SU-DHL-6 (cell line): ENCODE data around the gene BMP7.

ENCODE experiments used
- H2AFZ ChIP-seq: fragments of 200-600 bp; sonication (generic); 2 replicates; pipeline ENCODE4 v1.6.1; 2014; ENCODE audit warnings: low read depth, mild to moderate bottlenecking, moderate library complexity, mixed read lengths, antibody characterized with exemption, low read length; ENCODE audit not compliant: severe bottlenecking
- H3F3A ChIP-seq: fragments of 200-600 bp; shearing (Covaris generic); 2 replicates; pipeline ENCODE4 v1.6.0; 2016; ENCODE audit warnings: antibody characterized with exemption, mild to moderate bottlenecking; ENCODE audit not compliant: insufficient read depth
- H3K27ac ChIP-seq: fragments of 200-600 bp; sonication (generic); 2 replicates; pipeline ENCODE4 v1.5.1; 2016; ENCODE audit warnings: low read depth, mild to moderate bottlenecking, low read length, moderate library complexity, mixed read lengths
- H3K27me3 ChIP-seq: fragments of 200-600 bp; sonication (generic), shearing (Covaris generic); 2 replicates; pipeline ENCODE4 v1.6.0; 2014; ENCODE audit warnings: mild to moderate bottlenecking, low read length
- H3K36me3 ChIP-seq: fragments of 200-600 bp; sonication (generic); 2 replicates; pipeline ENCODE4 v1.6.1; 2014; ENCODE audit warnings: mild to moderate bottlenecking, low read length, mixed read lengths
- H3K4me2 ChIP-seq: fragments of 300-600, 200-600 bp; shearing (Covaris generic), sonication (generic); 2 replicates; pipeline ENCODE4 v1.6.0; 2014; ENCODE audit warnings: low read length, low read depth, mild to moderate bottlenecking; ENCODE audit not compliant: poor library complexity, severe bottlenecking
- H3K4me3 ChIP-seq: fragments of 200-600 bp; sonication (generic); 2 replicates; pipeline ENCODE4 v1.5.1; 2014; ENCODE audit warnings: antibody characterized with exemption, low read length, mild to moderate bottlenecking, mixed read lengths; ENCODE audit not compliant: insufficient read depth, poor library complexity, severe bottlenecking
- H3K79me2 ChIP-seq: fragments of 200-600 bp; sonication (generic); 2 replicates; pipeline ENCODE4 v1.6.1; 2014; ENCODE audit warnings: mild to moderate bottlenecking, low read length, moderate library complexity; ENCODE audit not compliant: insufficient read depth
- H3K9ac ChIP-seq: fragments of 200-600 bp; sonication (generic); 2 replicates; pipeline ENCODE4 v1.7.0; 2014; ENCODE audit warnings: mild to moderate bottlenecking, low read length
- H3K9me2 ChIP-seq: fragments of 200-600 bp; sonication (generic); replicated peaks from 2 replicates; pipeline ENCODE4 v1.6.1; 2014; ENCODE audit warnings: low read length; ENCODE audit not compliant: insufficient read depth
- H3K9me3 ChIP-seq: fragments of 200-600 bp; sonication (generic); 2 replicates; pipeline ENCODE4 v1.6.1; 2014; ENCODE audit warnings: low read length, mixed read lengths; ENCODE audit not compliant: insufficient read depth
- H4K20me1 ChIP-seq: fragments of 200-600 bp; sonication (generic); 2 replicates; pipeline ENCODE4 v1.6.1; 2014; ENCODE audit warnings: low read depth, mild to moderate bottlenecking, antibody characterized with exemption, low read length, moderate library complexity, mixed read lengths
- CTCF ChIP-seq: fragments of 200-600 bp; sonication (generic); IDR thresholded peaks from one replicate; pipeline ENCODE4 v1.5.1; 2017; ENCODE audit warnings: antibody characterized with exemption, mild to moderate bottlenecking, low read length, moderate library complexity; ENCODE audit not compliant: insufficient read depth, poor library complexity, severe bottlenecking
- EZH2phosphoT487 ChIP-seq: fragments of 200-600 bp; sonication (generic), shearing (Covaris generic); conservative IDR thresholded peaks from 2 replicates; pipeline ENCODE4 v1.6.1; 2018; ENCODE audit warnings: mild to moderate bottlenecking, antibody characterized with exemption, low read length, moderate library complexity, mixed read lengths

BMP7 gene

GRCh38 chr20:57214948-57215347 is 51.5 kb downstream of the BMP7 start:
- H3K27me3 ChIP-seq, result no peaks in the 10 kb centered on the region
- H3F3A ChIP-seq, result no peaks in the 10 kb centered on the region
- no peak overlapping the region for H3K27ac ChIP-seq
- H3K9me3 ChIP-seq, result no peaks in the 10 kb centered on the region
- TF ChIP-seq EZH2phosphoT487 (no peak), CTCF (no peak)
- H3K79me2 ChIP-seq, result peaks cover 70% of the 10 kb centered on the region
- no peak overlapping the region for H3K4me3 ChIP-seq
- peaks cover 3% of the 10 kb centered on the region; the same call in 1 of the 2 replicates for H3K36me3 ChIP-seq
- no peaks in the 10 kb centered on the region; the same call in 1 of the 2 replicates for H4K20me1 ChIP-seq
- no peaks in the 10 kb centered on the region for H3K9me2 ChIP-seq
- no peak overlapping the region for H3K4me2 ChIP-seq
- H2AFZ ChIP-seq, result no peak overlapping the region
- H3K9ac ChIP-seq, result no peak overlapping the region

GRCh38 chr20:57214427-57214826 is 52.0 kb downstream of the BMP7 start:
- no peaks in the 10 kb centered on the region for H3K9me2 ChIP-seq
- H3K4me3 ChIP-seq, result no peak overlapping the region
- no peaks in the 10 kb centered on the region; the same call in none of the 2 replicates for H3K36me3 ChIP-seq
- no peak overlapping the region for H3K4me2 ChIP-seq
- no peak overlapping the region for H3K9ac ChIP-seq
- peaks cover 71% of the 10 kb centered on the region for H3K79me2 ChIP-seq
- no peaks in the 10 kb centered on the region for H3K9me3 ChIP-seq
- no peaks in the 10 kb centered on the region for H3K27me3 ChIP-seq
- H2AFZ ChIP-seq, result no peak overlapping the region
- no peak overlapping the region for H3K27ac ChIP-seq
- no peaks in the 10 kb centered on the region; the same call in 1 of the 2 replicates for H4K20me1 ChIP-seq
- no peak for TF ChIP-seq CTCF
- TF ChIP-seq EZH2phosphoT487, result no peak
- no peaks in the 10 kb centered on the region for H3F3A ChIP-seq

GRCh38 chr20:57213924-57214323 is 52.5 kb downstream of the BMP7 start:
- Histone ChIP-seq H3K9me2 (no peaks in the 10 kb centered on the region), H2AFZ (no peak overlapping the region), H3K4me2 (no peak overlapping the region), H3F3A (no peaks in the 10 kb centered on the region), H3K36me3 (no peaks in the 10 kb centered on the region; the same call in none of the 2 replicates), H3K27ac (no peak overlapping the region), H3K27me3 (no peaks in the 10 kb centered on the region), H3K9me3 (no peaks in the 10 kb centered on the region), H3K79me2 (peaks cover 73% of the 10 kb centered on the region), H3K4me3 (no peak overlapping the region), H3K9ac (no peak overlapping the region), H4K20me1 (no peaks in the 10 kb centered on the region; the same call in 1 of the 2 replicates)
- TF ChIP-seq CTCF (no peak), EZH2phosphoT487 (no peak)
